AG08395 (cell line): ENCODE data around the gene CRYBB3.
"Not testable (repeated sequence)": the region's sequence is repeated elsewhere in the genome, so short reads cannot be mapped to it uniquely, and the experiment has no call there.

ENCODE experiments used
- DNase-seq: peaks from one replicate; pipeline ENCODE4 v3.0.0; 2012; ENCODE audit warnings: mixed read lengths, low spot score

The CRYBB3 gene

DNA sequence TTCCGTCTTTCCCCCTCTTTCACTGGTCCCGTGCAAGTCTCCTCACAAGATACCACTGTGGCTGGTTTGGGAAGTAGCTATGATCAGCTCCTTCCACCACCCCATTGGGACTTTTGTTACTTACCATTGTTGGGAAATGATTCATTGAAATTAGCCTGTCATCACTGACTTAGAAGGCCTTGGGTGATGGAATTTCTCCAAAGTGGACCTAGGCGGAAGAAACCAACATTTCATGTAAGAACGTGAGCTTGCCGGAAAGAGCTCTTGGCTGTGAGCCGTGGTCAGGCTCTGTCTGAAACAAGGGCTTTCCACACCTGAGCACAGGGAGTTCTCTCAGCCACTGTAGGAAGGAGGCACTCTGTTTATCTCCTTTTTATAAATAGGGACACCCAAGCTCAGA, 23.5 kb upstream of the CRYBB3 start:
- no peak for DNase-seq

DNA sequence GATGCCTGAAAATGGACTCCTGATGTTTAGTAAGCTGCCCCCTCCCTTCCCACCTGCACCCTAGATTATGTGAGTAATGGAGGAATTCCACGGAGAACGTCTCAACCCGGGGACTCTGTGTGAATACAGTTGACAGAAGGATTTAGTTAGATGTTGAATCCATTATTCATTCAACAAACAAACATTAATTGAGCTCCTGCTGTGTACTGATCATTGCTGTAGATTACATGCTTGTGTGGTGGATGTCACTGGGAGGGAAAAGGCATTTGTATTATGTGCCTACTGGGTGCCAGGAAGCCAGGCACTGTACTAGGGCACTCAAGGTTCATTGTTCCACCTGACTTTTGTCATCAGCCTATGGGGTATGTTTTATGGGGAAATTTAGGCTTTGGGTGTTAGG, 22.9 kb upstream of the CRYBB3 start:
- DNase-seq, result no peak

DNA sequence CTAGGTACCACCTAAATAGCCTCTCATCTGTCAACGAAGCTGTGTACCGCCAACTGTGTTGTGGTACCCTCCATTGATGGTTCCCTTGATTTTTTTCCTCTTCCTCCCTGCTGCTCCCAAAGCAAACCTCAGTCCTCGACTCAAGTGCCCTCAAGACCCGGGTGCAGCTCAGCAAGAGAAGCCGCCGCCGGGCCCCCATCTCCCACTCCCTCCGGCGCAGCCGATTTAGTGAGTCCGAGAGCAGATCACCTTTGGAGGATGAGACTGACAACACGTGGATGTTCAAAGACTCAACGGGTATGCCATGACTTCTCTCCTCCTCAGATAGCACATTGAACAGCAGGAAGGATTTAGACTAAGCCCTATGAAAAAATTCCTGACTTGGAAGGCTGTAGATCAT, 22.4 kb upstream of the CRYBB3 start:
- DNase-seq, result no peak

DNA sequence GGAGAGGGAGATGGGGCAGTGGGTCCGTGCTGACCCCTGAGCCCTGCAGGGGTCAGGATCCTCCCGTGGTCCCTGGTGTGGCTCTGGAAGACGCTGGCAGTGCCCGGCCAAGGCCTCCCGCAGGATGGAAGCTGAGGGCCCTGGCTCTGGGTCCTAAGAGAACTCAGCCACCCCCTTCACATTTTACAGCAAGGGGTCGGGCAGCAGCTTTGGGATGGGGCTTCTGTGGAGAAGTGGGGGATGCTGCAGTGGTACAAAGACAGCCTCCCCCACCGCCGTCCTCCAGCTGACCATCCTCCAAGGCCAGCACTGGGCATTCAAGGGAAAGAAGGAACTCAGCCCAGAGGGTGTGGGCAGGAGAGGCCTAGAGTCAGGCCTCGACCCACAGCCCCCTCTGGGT, 21.8 kb upstream of the CRYBB3 start:
- no peak for DNase-seq

DNA sequence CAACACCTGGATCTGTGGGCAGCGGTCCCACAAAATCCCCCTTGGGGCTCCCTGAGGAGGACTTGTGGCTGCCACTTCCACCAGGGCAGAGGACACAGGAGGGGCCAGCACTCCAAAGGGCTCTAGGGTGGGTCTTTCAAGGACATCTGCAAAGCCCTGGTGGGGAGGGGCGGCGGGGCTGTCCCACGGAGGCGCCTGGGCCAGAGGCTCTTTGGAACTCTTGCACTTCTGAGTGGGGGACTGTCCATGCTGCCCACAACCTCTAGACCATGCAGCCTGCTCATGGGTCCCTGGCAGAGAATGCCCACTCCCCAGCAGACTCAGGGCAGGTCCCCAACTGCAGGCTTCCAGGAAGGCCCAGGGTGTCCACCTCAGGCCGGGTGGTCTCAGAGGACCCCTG, 21.3 kb upstream of the CRYBB3 start:
- DNase-seq, result not testable (repeated sequence)

DNA sequence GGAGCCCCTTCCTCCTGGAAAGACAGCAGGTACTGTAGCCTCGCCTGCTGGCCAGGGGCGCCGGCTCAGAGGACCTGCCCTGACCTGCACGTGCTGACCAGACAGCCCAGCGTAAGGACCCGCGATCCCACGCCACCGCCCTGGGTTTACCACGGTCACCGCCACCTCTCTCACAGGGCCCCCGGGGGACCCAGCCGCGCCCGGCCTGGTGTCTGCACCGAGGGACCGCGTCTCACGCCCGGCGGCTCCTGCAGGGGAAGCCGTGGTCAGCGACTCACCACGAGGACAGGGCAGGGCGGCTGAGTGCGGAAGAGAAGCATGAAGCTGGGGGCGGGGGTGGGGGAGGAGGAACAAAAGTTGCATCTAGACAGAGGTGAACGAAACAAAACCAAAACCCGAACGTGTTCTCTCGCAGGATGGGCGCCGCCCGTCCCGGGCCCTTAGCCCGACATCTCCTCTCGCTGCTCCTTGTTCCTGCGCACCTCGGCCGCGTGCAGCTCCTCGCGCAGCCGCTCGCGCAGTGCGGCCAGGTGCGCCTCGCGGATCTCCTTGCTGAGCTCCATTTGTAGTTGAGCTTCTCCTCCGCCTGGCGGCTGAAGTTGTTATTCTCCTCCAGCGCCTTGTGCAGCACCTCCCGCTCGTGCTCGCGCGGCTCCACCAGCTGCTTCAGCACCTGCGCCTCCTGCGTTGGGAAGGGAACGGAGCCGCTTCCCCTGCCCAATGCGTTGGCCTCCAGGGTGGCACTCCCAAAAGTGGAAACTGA, 20.6 kb upstream of the CRYBB3 start:
- DNase-seq, result not testable (repeated sequence)

DNA sequence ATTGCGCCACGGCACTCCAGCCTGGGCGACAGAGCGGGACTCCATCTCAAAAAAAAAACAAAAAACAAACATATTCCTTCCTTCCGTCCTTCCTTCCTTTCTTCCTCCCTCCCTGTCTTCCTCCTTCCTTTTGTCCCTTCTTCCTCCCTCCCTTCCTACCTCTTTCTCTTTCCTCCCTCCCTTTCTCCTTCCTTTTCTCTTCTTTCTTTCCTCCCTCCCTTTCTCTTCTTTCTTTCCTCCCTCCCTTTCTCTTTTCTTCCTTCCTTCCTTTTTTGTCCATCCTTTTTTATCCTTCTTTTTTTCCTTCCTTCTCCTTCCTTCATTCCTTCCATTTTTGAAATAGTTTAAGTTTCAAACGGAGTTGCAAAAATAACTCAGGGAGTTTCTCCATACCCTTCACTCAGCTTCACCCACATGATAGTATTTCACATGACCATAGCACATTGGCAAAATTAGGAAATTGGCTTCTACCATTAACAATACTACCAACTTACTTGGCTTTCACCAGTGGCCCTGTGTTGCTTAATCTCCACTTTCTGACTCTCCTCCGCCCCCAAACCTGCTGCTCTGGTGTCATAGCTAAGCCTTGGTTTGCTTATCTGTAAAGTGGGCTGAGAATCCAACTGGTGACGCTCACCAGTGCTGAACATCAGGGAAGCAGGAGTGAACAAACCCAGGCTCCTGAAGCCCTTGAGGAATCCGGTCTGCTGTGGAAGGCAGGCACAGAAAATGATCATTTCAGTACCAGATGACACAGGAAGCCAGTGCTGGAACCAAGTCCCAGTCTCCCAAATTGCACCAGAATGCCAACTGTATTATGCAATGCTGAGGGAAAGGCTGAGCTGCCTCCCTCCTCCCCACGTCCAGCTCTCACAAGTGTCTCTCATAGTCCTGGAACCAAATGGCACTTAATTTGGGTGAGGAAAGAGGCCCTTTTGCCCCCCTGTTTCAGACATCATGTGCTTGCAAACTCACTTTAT, 17.2 kb upstream of the CRYBB3 start:
- no peak for DNase-seq

DNA sequence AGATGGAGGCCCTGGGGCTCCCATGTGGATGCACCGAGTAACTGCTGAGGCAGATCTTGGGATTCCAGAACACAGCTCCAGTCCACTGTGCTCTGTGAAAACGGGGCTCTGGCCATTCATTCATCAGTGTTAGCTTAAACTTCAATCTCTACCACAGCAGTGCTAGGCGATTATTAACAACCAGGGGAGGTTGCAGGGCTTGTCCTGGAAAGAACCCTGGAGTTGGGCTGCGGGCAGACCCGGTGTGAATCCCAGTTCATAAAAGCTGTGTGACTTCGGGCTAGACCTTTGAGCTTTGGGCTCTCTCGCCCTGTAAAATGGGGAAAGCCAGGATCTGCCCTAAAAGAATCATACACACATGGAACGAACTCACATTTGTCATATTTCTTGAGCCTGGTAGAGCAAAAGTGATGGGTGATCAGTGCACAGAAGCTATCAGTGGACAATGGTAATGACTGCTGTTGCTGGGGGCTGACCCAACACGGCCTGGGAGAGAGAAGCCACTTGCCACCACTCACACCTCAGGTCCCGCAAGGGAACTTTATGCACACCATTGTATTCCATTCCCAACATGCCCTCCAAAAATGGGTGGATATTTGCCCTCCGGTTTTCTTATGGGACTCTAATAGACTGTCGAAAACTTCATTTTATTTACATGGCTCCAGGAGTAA, 15.6 kb upstream of the CRYBB3 start:
- no peak for DNase-seq

DNA sequence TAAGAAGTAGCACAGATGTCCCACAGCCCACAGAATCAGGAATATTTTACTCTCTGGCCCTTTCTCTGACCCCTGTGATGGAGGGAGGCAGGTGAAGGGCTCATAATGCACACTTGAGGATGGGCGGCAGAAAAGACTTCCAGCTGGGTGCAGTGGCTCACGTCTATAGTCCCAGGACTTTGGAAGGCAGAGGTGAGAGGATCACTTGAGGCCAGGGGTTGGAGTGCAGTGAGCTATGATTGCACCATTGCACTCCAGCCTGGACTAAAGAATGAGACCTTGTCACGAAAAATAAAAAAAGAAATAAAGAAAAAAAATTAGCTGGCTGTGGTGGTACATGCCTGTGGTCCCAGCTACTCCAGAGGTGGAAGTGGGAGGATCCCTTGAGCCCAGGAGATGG, 13.5 kb upstream of the CRYBB3 start:
- DNase-seq, result no peak

DNA sequence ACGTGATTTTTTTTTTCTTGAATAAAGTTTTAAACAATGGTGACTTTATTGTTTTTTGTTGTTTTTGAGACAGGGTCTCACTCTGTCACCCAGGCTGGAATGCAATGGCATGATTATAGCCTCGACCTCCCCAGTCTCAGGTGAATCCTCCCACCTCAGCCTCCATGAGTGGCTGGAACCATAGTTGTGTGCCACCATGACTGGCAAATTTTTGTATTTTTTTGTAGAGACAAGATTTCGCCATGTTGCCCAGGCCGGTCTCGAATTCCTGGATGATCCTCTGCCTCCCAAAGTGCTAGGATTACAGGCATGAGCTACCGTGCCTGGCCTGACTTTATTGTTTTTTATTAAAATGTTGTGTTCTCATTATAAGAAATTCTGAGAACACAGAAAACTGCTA, 12.2 kb upstream of the CRYBB3 start:
- DNase-seq, result no peak

DNA sequence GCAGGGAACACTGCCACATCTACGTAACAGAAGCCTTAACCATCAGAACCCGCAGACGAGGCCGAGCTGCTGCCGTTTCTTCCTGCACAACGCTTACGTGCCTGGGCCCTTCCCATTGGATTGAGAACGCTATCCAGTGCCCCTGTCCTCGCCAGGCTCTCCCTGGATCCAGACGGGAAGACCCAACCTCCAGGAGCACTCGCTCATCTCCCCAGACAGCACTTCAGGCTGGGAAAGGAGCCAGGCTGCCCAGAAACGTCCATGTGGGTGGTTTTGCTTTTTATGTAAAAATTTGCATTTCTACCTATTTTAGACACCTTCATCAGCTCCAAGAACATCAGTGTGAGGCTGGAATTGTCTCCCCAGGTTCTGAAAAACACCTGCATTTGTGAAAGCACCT, 7.3 kb upstream of the CRYBB3 start:
- DNase-seq, result no peak

DNA sequence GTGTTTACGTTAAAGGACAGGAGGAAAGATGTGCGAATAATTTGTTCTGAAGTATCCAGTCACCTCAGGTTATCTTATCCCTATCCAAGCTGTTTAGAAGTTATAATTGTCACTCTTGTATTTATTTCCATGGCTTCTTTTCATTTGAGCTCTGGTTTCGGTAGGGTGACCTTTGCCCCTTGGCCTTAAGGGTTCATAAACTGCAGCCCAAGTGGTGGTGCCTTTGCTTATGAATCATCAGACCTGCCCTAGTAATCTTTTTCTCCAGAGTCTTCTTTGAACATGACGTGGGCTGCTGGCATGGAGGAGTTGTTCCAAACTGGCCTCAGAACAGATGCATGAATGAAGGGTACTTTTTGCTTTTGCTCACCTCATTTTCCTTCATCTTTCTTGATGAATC, 6.5 kb upstream of the CRYBB3 start:
- no peak for DNase-seq

DNA sequence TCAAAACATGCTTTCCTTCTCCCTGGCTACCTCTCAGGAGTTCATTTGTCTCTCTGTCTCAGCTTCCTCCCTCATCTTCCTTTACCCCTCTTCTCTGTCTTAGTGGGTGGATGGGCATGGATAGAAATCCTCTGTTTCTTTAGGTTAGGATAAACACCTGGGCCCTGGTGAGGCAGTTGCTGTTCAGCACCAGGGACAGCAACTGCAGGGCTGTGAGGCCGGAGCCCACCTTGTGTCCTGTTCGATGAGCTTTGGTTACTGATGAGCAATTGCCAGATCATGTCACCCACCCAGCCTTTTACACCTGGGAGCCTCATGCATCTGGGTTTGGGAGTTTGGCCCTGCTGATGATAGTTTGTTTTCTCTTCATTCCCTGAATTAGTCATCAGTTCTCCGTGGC, 6.1 kb upstream of the CRYBB3 start:
- DNase-seq, result no peak

DNA sequence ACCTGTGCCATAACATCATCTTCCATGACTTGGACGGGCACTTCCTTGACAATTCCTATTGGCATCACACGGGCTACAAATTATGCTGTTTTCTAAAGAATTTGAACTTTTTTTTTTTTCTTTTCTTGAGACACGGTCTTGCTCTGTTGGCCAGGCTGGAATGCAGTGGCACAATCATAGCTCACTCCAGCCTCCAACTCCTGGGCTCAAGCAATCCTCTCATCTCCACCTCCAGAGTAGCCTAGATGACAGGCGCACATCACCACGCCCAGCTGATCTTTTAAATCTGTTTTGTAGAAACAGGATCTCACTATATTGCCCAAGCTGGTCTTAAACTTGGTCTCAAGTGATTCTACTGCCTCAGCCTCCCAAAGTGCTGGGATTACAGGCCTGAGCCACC, 3.3 kb upstream of the CRYBB3 start:
- DNase-seq, result no peak

DNA sequence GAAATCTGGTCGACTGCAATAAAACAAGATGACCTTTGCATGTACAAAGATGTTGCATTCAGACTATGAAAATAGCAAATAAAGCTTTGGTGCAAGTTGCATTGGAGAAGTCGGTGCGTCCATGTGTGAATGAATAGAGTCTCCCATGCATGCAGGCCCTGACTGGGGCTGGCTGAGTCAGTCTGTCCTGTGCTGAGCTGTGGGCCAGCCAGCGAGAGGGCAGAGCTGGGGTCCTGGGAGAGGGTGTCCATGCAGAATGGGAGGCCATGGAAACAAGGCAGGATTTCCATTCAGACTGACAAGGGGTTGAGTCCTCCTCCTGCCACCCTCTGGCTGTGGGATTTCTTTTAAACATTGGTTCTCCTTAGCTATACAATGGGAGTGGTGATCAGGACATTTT, 2.3 kb upstream of the CRYBB3 start:
- no peak for DNase-seq

DNA sequence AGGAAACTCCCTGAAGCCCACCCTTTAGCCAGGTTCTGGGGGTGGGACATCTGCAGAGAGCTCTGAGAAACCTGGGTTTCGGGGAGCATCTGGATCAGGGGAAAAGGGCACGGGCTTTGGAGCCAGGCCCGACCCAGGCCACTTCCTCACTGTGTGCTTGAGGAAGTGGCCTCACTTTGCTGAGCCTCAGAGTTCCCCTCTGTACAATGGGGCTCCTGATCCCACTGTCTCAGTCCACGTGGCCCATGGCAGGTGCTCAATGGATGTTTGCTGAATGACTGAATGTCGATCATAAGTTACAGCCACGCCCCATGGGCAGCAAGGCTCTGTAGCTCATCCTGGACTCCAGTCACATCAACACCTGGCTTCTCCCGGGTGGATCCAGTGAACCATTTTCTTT, 1.3 kb downstream of the CRYBB3 start:
- DNase-seq, result no peak

DNA sequence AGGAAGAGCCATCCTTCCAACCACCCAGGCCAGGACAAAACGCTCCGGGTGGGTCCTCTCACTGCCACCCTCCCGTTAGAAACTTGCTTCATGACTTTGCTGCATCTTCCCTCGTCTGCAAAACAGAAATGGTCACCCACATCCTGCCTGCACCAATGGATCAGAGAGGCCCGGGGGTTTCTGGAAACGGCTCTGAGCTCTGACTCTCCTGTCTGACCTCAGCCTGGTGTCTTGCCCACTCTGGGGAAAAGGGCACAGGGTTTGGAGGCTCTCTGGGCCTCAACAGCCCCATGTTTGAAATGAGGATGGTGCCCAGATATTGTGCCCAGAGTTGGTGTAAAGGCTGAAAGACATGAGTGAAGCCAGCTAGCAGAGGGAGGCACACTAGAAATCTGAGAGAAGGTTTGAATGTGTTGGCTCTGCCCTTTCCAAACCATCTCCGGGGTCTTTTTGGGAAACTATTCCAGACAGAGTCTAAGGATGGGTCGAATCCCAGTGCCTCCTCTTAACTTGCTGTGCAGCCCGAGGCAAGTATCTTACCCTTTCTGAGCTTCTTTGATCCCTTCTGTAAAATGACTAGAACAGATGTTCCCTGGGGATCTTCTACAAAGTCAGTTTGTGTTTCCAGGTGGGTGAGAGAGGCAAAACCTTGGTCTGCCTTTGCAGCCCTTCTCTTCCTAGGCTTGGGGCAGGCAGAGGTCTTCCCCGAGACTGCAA, 2.1 kb downstream of the CRYBB3 start:
- no peak for DNase-seq

DNA sequence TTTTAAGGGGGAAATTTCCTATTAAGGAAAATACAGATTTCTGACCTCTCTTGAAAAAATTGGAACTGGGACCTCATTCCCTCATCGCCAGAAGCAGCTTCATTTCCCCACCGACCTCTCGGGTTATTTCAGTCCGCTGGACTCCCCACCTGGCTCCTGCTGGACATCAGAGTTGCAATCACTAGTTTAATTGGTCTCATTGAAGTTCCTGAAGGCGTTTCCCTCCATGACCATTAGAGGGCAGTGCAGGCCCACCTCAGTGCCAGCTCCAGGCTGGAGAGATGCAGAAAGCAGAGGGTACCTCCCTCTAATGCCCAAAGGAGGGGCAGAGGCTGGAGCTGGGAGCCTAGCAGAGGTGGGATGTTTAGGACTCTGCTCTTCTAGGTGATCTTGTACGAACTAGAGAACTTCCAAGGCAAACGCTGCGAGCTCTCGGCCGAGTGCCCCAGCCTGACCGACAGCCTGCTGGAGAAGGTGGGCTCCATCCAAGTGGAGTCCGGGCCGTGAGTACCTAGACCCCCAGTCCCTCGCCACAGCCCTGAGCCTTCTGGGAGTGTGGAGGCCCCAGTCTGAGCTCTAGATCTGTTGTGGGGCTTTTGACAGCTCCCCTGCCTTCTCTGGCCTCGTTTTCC, 2.7 kb downstream of the CRYBB3 start:
- DNase-seq, result peak; percentile 75

DNA sequence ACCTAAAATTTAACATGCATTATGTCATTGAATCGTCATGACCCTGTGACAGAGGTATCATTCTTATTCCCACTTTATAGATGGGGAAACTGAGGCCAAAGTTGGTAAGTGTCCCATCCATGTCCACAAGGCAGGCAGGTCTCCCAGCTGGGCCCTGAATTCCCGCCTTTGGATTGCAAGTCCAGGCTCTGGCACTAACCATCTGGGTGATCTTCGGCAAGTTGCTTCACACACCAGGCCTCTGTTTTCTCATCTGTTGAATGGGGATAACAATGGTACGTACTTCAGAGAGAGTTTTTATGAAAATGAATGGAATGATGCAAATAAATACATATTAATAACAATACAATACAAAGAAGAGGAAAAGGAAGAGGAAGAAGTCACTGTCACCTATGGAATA, 3.4 kb downstream of the CRYBB3 start:
- DNase-seq, result no peak

DNA sequence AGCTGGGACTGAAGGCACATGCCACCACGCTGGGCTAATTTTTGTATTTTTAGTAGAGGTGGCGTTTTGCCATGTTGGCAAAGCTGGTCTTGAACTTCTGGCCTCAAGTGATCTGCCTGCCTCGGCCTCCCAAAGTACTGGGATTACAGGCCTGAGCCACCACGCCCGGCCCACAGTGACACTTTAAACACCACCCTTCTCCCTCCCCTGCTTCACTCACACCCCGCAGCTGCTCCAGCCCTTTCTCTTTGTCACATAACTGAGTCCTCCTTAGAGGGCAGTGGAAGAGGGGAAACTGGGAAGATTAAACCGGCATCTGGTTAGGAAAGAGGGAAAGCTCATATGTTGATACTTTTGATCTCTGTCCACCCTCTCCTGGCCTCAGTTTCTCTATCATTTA, 4.9 kb downstream of the CRYBB3 start:
- not testable (repeated sequence) for DNase-seq

DNA sequence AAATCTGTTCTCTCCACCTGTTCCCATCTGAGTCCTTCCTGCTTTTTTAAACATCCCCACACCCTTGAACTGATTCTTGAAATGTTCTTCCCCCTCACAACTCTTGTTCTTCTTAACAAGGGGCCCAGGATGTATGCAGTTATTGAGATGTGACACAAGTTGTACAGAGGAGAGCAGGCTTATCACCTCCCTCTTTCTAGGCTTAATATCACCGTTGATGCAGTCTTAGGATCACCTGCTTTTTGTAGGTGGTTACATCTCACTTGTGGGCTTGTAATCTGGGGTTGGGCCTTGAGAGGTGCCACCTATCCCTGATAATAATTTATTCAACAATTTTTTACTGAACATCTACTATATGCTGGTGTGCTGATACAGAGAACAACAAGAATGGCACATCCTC, 6.2 kb downstream of the CRYBB3 start:
- no peak for DNase-seq

DNA sequence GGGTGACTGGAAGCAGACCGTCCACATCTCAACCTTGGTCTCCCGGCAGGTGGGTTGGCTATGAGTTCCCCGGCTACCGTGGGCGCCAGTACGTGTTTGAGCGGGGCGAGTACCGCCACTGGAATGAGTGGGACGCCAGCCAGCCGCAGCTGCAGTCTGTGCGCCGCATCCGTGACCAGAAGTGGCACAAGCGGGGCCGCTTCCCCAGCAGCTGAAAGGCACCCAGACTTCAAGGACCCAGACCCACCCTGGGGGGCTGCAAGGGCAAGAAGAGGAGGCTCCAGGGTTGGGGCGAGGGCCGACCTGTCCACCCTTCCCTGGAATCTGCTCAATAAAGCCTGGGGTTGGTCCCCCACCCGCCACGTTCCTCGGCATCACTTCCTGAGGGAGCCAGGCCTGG, 7.3 kb downstream of the CRYBB3 start:
- DNase-seq, result no peak
